Measurements from ENCODE around the gene PATL2. TPM values are rescaled to one million over a fixed set of nuclear protein-coding genes. Genes with fewer than 3 reads are reported as not detected.

The PATL2 gene
- total RNA-seq: not detected in 2 replicates

DNA sequence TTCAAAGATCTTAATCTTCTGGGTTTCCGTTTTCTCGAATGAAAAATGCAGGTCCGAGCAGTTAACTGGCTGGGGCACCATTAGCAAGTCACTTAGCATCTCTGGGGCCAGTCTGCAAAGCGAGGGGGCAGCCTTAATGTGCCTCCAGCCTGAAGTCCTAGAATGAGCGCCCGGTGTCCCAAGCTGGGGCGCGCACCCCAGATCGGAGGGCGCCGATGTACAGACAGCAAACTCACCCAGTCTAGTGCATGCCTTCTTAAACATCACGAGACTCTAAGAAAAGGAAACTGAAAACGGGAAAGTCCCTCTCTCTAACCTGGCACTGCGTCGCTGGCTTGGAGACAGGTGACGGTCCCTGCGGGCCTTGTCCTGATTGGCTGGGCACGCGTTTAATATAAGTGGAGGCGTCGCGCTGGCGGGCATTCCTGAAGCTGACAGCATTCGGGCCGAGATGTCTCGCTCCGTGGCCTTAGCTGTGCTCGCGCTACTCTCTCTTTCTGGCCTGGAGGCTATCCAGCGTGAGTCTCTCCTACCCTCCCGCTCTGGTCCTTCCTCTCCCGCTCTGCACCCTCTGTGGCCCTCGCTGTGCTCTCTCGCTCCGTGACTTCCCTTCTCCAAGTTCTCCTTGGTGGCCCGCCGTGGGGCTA, at the start of gene PATL2, which contains the start of gene B2M:
Gene PATL2 (minus strand): TSS at position 228 of the 647 bp plus-strand sequence. CDS start 34,833 bp downstream, outside the sequence.
Gene B2M (plus strand): TSS at position 422 of the 647 bp plus-strand sequence. CDS start 30 bp downstream, at position 452.

GRCh38 chr15:44736181-44736765, 25.1 kb upstream of the PATL2 start, which contains the start of gene TRIM69:
Gene TRIM69, plus strand, starts transcription at chr15:44736528. Its CDS starts 177 bp downstream, at chr15:44736705.

DNA sequence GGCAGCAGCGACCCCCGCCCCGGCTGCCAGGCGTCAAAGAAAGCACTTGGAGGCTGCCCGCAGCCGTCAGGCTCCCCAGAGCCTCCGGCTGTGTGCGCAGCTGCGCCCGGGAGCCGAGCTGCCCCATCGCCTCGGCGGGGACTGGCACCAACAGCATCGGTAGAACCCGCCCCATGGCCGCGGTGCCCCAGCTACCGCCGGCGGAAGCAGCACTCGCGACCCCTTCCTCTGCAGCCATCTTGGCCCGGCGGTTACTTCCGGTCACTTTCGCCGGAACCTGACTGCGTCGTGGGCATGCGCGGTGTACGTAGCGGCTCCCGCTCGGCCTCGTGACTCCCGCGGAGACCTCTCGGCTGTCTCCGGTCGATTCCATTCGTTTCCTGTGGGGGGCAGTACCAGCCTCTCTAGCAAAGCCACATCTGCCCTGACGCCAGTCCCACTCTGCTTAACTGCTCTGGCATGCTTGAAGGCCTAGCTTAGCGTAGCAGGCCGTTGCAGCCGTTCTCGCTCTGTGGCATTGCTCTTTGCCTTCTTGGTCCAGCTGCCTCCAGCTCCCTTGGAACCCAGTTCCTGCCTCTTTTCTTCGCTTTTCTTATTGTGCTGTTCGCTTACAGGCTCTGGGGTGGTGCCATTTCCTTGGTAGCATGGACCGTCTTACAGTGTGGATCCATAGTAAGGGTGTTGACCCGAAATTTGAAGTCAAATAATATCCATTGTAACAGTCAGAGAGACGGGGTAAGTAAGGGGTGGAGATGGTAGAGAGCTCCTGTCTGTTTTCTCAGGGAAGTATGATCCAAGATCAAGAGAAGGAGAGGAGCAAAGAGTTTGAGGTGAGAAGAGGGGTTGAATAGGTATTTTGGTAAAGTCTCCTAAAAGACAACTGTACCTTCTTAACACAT, 47.5 kb downstream of the PATL2 start, which contains the start of gene SPG11:
Gene SPG11 (minus strand): TSS at position 253 of the 899 bp plus-strand sequence. CDS start 15 bp downstream, at position 238.

Other genes with a start within 250 kb of the PATL2 start
- gene EIF3J, start 174.2 kb downstream of the PATL2 start, total RNA-seq: 29.3 and 38.0 TPM in 2 replicates
- gene SPG11, start 47.7 kb downstream of the PATL2 start, total RNA-seq: 23.3 and 40.1 TPM in 2 replicates
- 1,811 and 2,405 TPM in 2 replicates for gene B2M, start 194 bp upstream of the PATL2 start, total RNA-seq
- 4.0 and 5.4 TPM in 2 replicates for gene TRIM69, start 25.2 kb upstream of the PATL2 start, total RNA-seq
- not detected in 2 replicates for gene TERB2, start 245.4 kb upstream of the PATL2 start, total RNA-seq

Data from pericardium fibroblast (primary cell).